Neural crest cell (in vitro differentiated cells): ENCODE measurements around the gene CBL. TPM values are rescaled to one million over a fixed set of nuclear protein-coding genes. Genes with fewer than 3 reads are reported as not detected.

Experiments
- DNase-seq: peaks from one replicate; pipeline ENCODE4 v3.0.0; 2021; ENCODE audit warnings: low read depth, mixed read lengths, low spot score
- H3K27ac Mint-ChIP-seq: one replicate; pipeline ENCODE4 v1.8.0; 2021; ENCODE audit warnings: mild to moderate bottlenecking, mixed read lengths; ENCODE audit not compliant: unreplicated experiment
- H3K27me3 Mint-ChIP-seq: 2 replicates; pipeline ENCODE4 v1.8.0; 2021; ENCODE audit warnings: low read depth, mild to moderate bottlenecking, mixed read lengths
- H3K36me3 Mint-ChIP-seq: 2 replicates; pipeline ENCODE4 v1.8.0; 2021; ENCODE audit warnings: low read depth, mild to moderate bottlenecking, mixed read lengths
- H3K4me1 Mint-ChIP-seq: 2 replicates; pipeline ENCODE4 v1.8.0; 2021; ENCODE audit warnings: mixed read lengths
- H3K4me3 Mint-ChIP-seq: one replicate; pipeline ENCODE4 v1.8.0; 2021; ENCODE audit warnings: mild to moderate bottlenecking, mixed read lengths
- H3K9me3 Mint-ChIP-seq: 2 replicates; pipeline ENCODE4 v1.8.0; 2021; ENCODE audit warnings: mixed read lengths
- CTCF ChIP-seq: fragments of 200-600 bp; sonication (generic); conservative IDR thresholded peaks from 2 replicates; pipeline ENCODE4 v1.5.0; 2021; ENCODE audit warnings: antibody characterized with exemption, mild to moderate bottlenecking
- total RNA-seq: library from RNA; stranded (reverse); gene quantifications from 2 replicates; pipeline ENCODE4 v1.2.1, GENCODE V29; 2021

Gene CBL
- total RNA-seq, 1 donor from 2014 or later = 43.5 TPM

- no peak for TF ChIP-seq CTCF
- peak overlapping the region; percentile 27 for H3K27ac Mint-ChIP-seq
- DNase-seq = no peak
- no peaks in the 10 kb centered on the region for H3K9me3 Mint-ChIP-seq
- no peaks in the 10 kb centered on the region for H3K36me3 Mint-ChIP-seq
- H3K4me3 Mint-ChIP-seq = peak overlapping the region; percentile 79
- H3K27me3 Mint-ChIP-seq = peaks cover 28% of the 10 kb centered on the region
- peaks cover 39% of the 10 kb centered on the region for H3K4me1 Mint-ChIP-seq
Observed at GRCh38 chr11:119317592-119318239, 111.6 kb downstream of the CBL start.

- no peak for TF ChIP-seq CTCF
Observed at GRCh38 chr11:119318240-119319135, 112.3 kb downstream of the CBL start.

GRCh38 chr11:119319136-119319699 is 113.1 kb downstream of the CBL start:
- peak overlapping the region; percentile 79 for H3K4me3 Mint-ChIP-seq
- H3K36me3 Mint-ChIP-seq = no peaks in the 10 kb centered on the region
- peaks cover 26% of the 10 kb centered on the region for H3K27me3 Mint-ChIP-seq
- no peaks in the 10 kb centered on the region for H3K9me3 Mint-ChIP-seq
- H3K27ac Mint-ChIP-seq = peak overlapping the region; percentile 97
- peaks cover 49% of the 10 kb centered on the region for H3K4me1 Mint-ChIP-seq
- TF ChIP-seq CTCF = no peak
- no peak for DNase-seq

More at GRCh38 chr11:119318240-119319135, 112.3 kb downstream of the CBL start:
- DNase-seq = no peak
- peaks cover 42% of the 10 kb centered on the region for H3K4me1 Mint-ChIP-seq
- H3K27me3 Mint-ChIP-seq = peaks cover 28% of the 10 kb centered on the region
- peak overlapping the region; percentile 65 for H3K27ac Mint-ChIP-seq
- H3K9me3 Mint-ChIP-seq = no peaks in the 10 kb centered on the region
- no peaks in the 10 kb centered on the region for H3K36me3 Mint-ChIP-seq
- H3K4me3 Mint-ChIP-seq = peak overlapping the region; percentile 79

GRCh38 chr11:119319700-119320239 is 113.6 kb downstream of the CBL start:
- H3K27me3 Mint-ChIP-seq = peaks cover 20% of the 10 kb centered on the region
- H3K27ac Mint-ChIP-seq = peak overlapping the region; percentile 97
- H3K4me1 Mint-ChIP-seq = peaks cover 49% of the 10 kb centered on the region
- H3K9me3 Mint-ChIP-seq = no peaks in the 10 kb centered on the region
- H3K36me3 Mint-ChIP-seq = no peaks in the 10 kb centered on the region
- DNase-seq = no peak
- TF ChIP-seq CTCF = no peak
- H3K4me3 Mint-ChIP-seq = peak overlapping the region; percentile 79

GRCh38 chr11:119320240-119320775 is 114.2 kb downstream of the CBL start:
- TF ChIP-seq CTCF = no peak
- H3K36me3 Mint-ChIP-seq = no peaks in the 10 kb centered on the region
- H3K9me3 Mint-ChIP-seq = no peaks in the 10 kb centered on the region
- peak overlapping the region; percentile 97 for H3K27ac Mint-ChIP-seq
- H3K4me3 Mint-ChIP-seq = peak overlapping the region; percentile 79
- peaks cover 49% of the 10 kb centered on the region for H3K4me1 Mint-ChIP-seq
- peaks cover 17% of the 10 kb centered on the region for H3K27me3 Mint-ChIP-seq
- DNase-seq = peak; percentile 73
